Measurements from ENCODE around the gene FAM221A.
"Not testable (repeated sequence)": the region's sequence is repeated elsewhere in the genome, so short reads cannot be mapped to it uniquely, and the experiment has no call there.

Gene FAM221A

DNA sequence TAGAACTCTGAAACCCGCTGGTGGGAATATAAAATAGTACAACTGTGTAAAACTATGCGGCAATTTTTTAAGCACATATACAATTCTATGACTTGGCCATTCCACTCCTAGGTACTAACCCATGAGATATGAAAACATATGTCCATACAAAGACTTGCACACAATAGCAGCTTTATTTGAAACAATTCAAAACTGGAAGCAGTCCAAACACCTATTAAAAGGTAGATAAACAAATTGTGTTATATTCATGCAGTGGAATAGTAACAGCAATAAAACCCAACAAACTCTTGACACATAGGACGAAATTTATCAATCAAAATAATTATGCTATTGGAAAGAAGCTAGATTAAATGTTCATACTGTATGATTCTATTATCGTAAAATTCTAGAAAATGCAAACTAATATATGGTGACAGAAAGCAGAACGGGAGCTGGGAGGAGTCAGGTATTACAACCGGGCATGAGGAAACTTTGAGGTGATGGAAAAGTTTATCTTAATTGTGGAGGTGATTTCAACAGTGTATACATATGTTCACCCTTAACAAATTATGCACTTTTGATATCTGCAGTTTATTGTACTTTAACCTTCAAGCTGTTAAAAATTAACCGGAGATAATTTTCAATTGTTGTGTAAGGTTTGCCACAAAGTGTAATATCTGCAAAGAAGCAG lies 29.2 kb downstream of the FAM221A start:
- DNase-seq (ENCODE audit: low read depth): no peak

DNA sequence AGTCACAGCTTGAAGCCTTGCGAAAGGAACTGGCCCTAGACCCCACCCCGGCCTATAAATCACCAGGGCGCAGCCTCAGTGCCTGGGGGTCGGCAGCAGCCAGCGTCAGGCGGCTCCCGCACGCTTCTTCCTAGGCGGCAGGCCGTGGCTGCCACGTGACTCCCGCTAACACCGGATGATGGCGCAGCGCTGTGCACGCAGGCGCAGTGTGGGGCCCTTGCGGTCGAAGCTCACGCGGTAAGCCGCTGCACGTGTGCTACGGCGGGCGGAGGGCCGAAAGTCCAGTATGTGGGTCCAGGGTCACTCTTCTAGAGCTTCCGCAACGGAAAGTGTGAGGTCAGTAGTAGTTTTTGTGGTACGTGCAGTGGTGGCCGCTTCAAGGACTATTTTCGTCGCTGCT lies 30.0 kb downstream of the FAM221A start, which contains the start of gene STK31:
STK31 (plus strand) TSS at position 220 of the 400 bp plus-strand sequence; CDS start at position 287, 67 bp downstream.
- DNase-seq (ENCODE audit: low read depth): no peak

DNA sequence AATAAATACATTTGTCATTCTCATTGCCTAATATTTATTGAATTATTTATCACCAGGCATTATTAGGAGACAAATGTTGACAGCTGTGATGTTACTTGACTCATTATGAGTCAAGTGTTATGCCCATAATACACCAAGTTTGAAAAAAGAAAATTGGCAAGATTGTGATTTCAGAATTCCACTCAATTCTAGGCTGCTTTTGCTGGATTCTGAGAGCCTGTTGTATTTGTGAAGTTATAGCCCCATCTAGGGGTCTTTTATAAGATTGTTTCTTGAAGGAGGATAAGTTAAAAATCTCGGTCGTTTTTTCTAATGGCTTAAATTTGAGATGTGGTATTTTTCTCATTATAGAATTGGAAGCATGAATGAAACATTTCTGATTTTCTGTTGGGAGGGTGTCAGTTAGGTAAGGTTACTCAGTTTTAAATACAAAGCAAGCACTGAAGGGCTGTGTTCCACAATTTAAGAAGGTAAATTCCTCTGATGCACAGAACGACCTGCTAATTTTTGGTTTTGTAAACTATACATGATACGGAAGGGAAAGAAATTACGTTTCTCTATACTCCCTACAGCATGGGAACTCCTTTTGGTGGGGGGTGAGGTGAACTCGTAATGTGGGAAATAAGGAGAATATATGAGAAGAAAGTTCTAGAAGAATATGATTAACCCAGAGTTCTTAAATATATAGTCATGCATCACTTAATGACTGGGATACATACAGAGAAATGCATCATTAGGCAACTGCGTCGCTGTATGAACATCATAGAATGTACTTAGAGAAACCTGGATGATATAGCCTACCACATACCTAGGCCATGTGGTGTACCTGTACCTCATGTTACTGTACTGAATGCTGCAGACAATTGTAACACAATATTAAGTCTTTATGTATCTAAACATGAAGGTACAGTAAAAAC lies 32.6 kb downstream of the FAM221A start:
- no peak for DNase-seq (ENCODE audit: low read depth)

DNA sequence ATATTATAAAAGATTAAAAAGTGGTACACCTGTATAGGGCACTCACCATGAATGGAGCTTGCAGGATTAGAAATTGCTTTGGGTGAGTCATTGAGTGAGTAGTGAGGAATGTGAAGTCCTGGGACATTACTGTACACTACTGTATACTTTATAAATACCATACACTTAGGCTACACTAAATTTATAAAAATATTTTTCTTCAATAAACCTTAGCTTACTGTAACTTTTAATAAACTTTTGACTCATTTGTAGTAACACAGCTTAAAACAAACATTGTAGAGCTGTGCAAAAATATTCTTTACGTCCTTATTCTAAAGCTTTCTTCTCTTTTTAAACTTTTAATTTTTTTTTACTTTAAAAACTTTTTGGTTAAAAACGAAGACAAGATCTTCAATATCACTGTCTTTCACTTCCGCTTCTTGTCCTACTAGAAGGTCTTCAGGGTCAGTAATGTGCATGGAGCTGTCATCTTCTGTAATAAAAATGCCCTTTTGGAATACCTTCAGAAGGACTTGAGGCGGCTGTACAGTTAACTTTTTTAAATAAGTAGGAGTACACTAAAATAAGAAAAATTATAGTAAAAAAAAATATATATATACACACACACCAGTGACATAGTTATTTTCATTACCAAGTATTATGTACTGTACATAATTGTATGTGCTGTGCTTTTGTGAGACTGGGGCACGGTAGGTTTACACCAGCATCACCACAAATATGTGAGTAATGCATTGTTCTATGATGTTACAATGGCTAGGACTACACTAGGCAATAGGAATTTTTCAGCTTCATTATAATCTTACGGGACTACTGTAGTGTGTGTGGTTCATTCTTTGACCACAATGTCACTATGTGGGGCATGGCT lies 33.5 kb downstream of the FAM221A start:
- DNase-seq (ENCODE audit: low read depth): no peak

DNA sequence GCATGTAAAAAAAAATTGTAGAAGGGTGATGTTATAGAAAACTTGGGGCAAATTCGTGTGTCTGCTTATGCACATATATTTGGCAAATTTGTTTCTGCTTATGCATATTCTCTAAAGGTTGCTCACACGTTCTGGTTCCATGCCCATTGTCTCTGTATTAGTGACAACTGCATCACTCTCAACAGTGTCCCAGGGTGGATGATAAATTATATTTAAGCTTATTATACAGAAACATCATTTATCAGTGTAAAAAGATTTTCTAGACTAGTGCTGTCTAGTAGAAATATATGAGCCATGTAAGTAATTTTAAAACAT lies 34.1 kb downstream of the FAM221A start:
- DNase-seq (ENCODE audit: low read depth): no peak

DNA sequence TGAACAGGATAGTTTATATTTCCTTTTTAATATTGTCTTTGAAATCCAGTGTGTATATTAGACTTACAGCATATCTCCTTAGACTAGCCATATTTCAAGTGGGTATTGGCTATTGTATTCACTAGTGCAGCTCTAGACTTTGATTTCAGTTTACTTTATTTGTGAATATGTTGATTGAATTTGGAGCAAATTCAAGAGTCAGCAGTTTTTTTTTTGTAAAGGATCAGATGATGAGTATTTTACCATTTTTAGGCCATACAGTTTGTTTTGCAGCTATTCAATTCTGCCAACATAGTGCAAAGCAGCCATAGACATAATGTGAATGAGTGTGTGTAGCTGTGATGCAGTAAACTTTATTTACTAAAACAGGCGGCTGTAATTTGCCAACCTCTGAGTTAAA lies 34.6 kb downstream of the FAM221A start:
- DNase-seq (ENCODE audit: low read depth): no peak

DNA sequence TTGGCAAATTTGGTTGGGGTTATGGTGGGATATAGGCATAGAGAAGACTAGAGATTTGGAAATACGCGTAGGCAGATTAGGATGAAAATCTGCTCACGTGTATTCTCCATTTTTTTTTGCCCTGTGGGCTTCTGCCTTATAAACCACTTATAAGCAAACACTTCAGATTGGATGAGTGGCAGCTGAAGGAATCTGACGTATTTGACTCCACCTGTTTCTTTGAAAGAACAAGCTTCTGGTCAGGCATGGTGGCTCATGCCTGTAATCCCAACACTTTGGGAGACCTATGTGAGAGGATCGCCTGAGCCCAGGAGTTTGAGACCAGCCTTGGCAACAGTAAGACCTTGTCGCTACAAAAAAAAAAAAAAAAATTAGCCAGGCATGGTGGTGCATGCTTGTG lies 35.1 kb downstream of the FAM221A start:
- DNase-seq (ENCODE audit: low read depth): no peak

DNA sequence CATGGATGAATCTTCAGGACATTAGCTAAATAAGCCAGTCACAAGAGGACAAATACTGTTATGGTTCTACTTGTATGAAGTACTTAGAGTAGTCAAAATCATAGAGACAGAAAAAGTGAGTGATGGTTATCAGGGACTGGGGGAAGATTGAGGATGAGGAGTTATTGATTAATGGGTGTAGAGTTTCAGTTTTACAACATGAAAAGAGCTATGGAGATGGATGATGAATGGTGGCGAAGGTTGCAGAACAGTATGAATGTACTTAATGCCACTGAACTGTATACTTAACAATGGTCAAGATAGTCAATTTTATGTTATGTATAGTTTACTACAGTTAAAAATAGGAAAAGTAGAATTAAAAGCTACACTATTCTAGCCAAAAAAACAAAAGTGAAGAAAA lies 37.8 kb downstream of the FAM221A start:
- DNase-seq (ENCODE audit: low read depth): no peak

DNA sequence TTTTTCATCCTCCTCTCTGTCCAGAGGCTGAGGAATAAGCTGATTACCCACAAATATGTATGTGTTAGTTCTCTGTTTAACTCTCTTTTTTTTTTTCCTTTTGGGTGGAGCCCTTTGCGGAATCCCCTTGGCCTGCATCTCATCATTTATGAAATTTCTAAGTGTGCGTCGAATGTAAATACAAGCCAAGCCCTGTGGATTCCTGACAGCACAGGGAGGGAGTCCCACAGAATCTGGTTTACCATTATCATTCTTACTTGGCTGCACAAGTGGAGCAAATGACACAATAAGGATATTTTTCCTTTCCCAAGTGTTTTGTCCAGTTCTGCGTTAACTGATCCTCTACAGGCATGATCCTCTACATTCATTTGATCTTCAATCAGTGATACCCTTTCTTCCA lies 41.5 kb downstream of the FAM221A start:
- no peak for DNase-seq (ENCODE audit: low read depth)

DNA sequence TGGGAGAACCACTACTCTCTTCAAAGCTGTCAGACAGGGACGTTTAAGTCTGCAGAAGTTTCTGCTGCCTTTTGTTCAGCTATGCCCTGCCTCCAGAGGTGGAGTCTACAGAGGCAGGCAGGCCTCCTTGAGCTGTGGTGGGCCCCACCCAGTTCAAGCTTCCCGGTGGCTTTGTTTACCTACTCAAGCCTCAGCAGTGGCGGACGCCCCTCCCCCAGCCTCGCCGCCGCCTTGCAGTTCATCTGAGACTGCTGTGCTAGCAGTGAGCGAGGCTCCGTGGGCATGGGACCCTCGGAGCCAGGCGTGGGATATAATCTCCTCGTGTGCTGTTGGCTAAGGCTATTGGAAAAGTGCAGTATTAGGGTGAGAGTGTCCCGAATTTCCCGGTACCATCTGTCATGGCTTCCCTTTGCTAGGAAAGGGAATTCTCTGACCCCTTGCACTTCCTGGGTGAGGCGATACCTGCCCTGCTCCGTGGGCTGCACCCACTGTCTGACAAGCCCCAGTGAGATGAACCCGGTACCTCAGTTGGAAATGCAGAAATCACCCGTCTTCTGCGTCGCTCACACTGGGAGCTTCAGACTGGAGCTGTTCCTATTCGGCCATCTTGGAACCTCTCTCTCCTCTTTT lies 42.7 kb downstream of the FAM221A start:
- not testable (repeated sequence) for DNase-seq (ENCODE audit: low read depth)

DNA sequence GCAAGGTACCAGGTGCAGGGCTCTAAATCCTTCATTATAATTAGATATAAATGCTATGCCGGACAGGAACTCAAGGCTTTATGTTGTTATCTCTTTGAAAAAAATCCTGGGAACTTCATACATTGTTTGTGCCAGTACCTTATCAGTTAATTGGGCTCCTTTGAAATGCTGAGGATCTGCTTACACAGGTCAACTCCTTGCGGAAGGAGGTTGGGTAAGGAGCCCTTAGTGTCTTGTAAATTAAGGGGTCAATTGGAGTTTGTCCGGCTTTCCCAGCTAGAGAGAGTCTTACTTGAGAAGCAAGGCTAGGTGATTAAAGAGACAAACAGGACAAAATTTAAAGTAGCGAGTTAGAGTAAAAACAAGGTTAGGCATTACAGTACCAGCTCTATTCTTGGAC lies 44.1 kb downstream of the FAM221A start:
- not testable (repeated sequence) for DNase-seq (ENCODE audit: low read depth)

DNA sequence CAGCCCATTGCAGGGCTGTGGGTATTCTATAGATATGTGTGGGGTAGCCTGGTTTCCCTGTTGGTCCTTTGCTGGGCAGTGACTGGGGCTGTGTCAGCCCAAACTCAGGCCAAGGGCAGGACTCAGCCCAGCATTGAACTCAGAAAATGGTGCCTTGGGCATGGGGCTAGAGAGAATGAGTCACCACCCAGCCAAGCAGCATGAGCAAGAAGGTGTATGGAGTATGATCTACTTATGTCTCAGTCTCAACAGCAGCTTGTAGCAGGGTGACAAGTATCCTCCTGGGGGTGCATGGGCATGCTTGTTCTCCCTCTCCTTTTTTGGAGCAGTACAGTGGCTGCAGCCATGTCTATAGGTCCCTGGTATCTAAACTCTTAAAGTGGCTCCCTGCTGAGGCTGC lies 62.1 kb downstream of the FAM221A start:
- DNase-seq (ENCODE audit: low read depth): no peak

DNA sequence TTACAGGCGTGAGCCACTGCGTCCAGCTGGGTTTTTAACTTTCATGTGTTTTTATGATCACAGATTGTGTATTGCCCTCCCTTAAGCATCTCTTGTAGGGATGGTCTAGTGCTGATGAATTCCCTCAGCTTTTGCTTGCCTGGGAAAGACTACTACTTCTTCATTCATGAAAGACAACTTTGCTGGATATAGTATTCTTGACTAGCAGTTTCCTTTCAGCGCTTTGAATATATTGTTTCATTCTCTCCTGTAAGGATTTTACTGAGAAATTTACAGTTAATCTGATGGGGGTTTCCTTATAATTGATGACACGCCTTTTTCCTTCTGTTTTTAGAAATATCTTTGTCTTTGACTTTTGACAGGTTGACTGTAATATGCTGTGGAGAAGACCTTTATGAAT lies 63.2 kb downstream of the FAM221A start:
- DNase-seq (ENCODE audit: low read depth): no peak

DNA sequence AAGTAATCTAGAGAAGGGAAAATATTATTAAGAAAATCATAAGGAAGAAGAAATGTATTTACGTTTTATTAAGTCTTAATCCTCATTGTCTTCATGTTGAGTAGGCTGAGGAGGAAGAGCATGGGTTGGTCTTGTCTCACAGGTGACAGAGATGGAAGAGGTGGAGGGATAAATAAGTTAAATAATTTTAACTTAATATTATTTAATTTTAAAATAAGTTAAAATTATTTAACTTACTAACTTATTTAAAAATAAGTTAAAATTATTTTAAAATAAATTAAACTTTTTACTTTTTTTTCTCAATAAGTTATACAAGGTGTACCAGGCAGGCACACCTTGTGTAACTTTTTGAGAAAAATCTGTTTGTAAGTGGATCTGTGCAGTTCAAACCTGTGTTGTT lies 66.6 kb downstream of the FAM221A start:
- no peak for DNase-seq (ENCODE audit: low read depth)

DNA sequence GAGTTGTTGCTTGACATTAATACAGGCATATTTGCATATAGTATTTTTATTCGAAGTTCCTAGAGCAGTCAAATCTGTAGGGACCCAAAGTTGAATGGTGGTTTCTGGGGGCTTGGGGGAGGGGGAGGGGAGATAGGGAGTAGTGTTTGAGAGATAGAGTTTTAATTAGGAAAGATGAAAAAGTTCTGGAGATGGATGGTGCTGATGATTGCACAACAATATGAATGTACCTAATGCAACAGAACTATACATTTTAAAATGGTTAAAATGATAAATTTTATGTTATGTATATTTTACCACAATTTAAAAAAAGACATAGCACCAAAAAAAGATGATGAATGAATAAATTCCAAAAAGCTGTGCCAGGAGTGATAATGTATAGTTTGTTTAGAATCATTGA lies 71.9 kb downstream of the FAM221A start:
- no peak for DNase-seq (ENCODE audit: low read depth)

Data from stimulated activated CD8-positive, alpha-beta memory T cell treated with anti-CD3 and anti-CD28 coated beads, Interleukin-15, amount 100 ng/mL, for 1 hour (primary cell).